Tibial nerve (tissue), 3 donors: ENCODE measurements around the gene KCNIP3.
A peak's percentile ranks its signal among the peaks of the same experiment; 100 is the strongest.

Source experiments
- CTCF ChIP-seq, 5 experiments: fragments of 200-600 bp in 3 of 5; fragments of 450-650 bp in 2 of 5; sonication (generic) in 3 of 5; IDR thresholded peaks; one replicate each; pipeline ENCODE4 v1.5.1; 2016 to 2019; ENCODE audit warnings: antibody characterized with exemption in 5 of 5, mild to moderate bottlenecking in 3 of 5, moderate library complexity in 2 of 5
- POLR2A ChIP-seq, 2 donors: fragments of 450-650 bp; IDR thresholded peaks; one replicate each; pipeline ENCODE4 v1.6.1; 2017; ENCODE audit warnings: antibody characterized with exemption in 2 of 2, mild to moderate bottlenecking in 2 of 2, moderate library complexity in 2 of 2

DNA sequence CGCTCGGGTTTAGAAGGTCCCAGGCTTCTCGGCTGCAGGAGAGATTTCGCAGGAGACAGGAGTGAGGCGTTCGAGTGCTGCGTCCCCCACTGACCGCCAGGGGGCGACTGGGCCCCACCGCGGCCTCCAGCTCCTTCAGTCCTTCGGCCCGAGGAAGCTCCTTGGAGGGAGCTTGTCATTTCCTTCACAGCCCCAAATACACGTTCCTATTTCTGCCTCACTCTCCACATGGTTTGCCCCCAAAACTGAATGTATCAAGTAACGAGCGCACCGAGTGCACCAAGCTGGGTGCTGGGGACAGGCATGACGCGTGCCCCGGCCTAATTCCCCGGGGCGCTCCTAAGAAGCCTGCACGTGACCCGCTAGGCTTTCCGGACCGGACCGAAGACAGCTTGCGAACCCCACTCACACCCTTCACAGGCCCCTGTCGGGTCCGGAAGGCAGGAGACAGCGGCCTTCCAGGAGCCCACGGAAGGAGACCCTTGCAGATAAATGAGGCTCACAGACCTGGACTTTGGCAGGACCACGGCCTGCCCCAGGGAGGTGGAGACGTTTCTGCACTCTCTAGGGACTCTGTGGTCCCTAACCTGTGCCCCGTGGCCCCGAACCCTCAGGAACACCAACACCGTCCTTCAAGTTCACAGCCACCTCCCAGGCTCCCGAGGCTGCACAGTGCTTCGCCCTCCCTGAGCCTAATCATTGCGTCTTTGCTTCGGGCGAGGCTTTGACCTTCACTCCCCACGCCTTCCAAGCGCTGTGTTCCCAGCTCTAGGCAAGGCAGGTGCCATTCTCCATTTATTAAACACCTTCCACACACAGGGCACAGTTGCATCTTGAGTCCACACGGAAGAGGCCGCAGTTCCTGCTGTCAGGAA, 92.3 kb downstream of the KCNIP3 start:
- TF ChIP-seq CTCF (IDR thresholded peaks at IDR 0.05) (peak; percentile 74 to 89 (median 81)), POLR2A (IDR thresholded peaks at IDR 0.05) (no peak)
